HUES6 (cell line): Measurements from ENCODE around the gene MYD88.

Source experiments
- H3K27ac ChIP-seq: 2 replicates; pipeline ENCODE4 v1.7.0; 2013; ENCODE audit warnings: low read depth, mild to moderate bottlenecking, low read length, inconsistent platforms
- H3K27me3 ChIP-seq: 2 replicates; pipeline ENCODE4 v1.6.1; 2013; ENCODE audit warnings: low read length; ENCODE audit not compliant: control insufficient read depth, insufficient read depth
- H3K36me3 ChIP-seq: 2 replicates; pipeline ENCODE4 v1.6.1; 2013; ENCODE audit warnings: low read length; ENCODE audit not compliant: control insufficient read depth, insufficient read depth
- H3K4me1 ChIP-seq: 2 replicates; pipeline ENCODE4 v1.6.1; 2013; ENCODE audit warnings: low read length; ENCODE audit not compliant: control insufficient read depth, insufficient read depth
- H3K4me3 ChIP-seq: 2 replicates; pipeline ENCODE4 v1.5.1; 2013; ENCODE audit warnings: low read depth, low read length
- H3K9ac ChIP-seq: one replicate; pipeline ENCODE4 v1.6.1; 2013; ENCODE audit warnings: mild to moderate bottlenecking, low read length
- H3K9me3 ChIP-seq: 2 replicates; pipeline ENCODE4 v1.6.1; 2013; ENCODE audit warnings: low read depth, low read length; ENCODE audit not compliant: control insufficient read depth, insufficient read depth

The MYD88 gene

GRCh38 chr3:38114052-38114874 lies 24.2 kb upstream of the MYD88 start:
- H3K27ac ChIP-seq = no peak overlapping the region
- H3K9me3 ChIP-seq = no peaks in the 10 kb centered on the region; the same call in 1 of the 2 replicates
- no peaks in the 10 kb centered on the region for H3K4me1 ChIP-seq
- no peaks in the 10 kb centered on the region for H3K27me3 ChIP-seq
- no peak overlapping the region for H3K4me3 ChIP-seq
- no peaks in the 10 kb centered on the region for H3K36me3 ChIP-seq
- H3K9ac ChIP-seq = no peak overlapping the region

- H3K4me1 ChIP-seq = no peaks in the 10 kb centered on the region
- H3K9ac ChIP-seq = no peak overlapping the region
- no peak overlapping the region for H3K4me3 ChIP-seq
- no peaks in the 10 kb centered on the region; the same call in 1 of the 2 replicates for H3K9me3 ChIP-seq
- H3K27ac ChIP-seq = no peak overlapping the region
- no peaks in the 10 kb centered on the region for H3K27me3 ChIP-seq
- peaks cover 3% of the 10 kb centered on the region; the same call in 1 of the 2 replicates for H3K36me3 ChIP-seq
Observed at GRCh38 chr3:38114875-38115644, 23.4 kb upstream of the MYD88 start.

DNA sequence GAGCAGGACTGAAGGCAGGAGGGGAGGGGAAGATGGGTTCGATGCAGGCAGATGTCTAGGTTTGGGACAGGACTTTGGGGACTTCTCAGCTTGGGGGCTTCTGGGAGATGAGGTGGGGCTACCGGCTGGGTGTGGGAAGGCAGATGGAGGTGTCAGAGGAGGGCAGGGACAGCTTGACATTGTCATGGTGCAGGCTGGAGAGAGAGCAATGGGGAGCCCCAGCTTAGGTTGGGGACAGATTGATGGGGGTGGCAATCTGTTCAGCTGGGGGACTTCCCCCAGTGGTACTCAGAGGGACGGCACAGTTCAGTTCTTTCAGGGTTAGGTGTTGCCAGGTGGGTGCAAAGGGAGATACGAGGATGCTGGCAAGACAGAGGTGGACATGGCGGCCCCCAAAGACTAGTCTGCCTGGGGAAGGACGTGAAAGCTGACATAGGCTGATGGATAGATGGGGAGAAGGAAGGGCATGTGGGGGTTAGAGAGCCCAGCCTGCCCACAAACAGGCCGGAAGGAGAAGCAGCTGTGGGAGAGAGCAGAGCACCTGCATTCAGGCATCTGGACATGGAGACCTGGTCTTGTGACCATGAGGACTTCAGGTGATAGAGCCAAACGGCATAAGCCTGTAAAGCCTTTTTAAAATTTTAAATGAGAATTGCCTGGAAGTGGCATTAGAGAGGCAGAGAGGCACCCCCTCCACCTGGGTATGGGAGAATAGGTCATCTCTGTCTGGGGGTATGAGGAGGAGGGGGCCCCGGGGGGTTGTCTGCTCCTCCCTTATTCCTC lies 22.6 kb upstream of the MYD88 start:
- Histone ChIP-seq H3K4me1 (no peaks in the 10 kb centered on the region), H3K4me3 (no peak overlapping the region), H3K27me3 (no peaks in the 10 kb centered on the region), H3K27ac (no peak overlapping the region), H3K9ac (no peak overlapping the region), H3K9me3 (no peaks in the 10 kb centered on the region; the same call in 1 of the 2 replicates), H3K36me3 (peaks cover 7% of the 10 kb centered on the region; the same call in 1 of the 2 replicates)

DNA sequence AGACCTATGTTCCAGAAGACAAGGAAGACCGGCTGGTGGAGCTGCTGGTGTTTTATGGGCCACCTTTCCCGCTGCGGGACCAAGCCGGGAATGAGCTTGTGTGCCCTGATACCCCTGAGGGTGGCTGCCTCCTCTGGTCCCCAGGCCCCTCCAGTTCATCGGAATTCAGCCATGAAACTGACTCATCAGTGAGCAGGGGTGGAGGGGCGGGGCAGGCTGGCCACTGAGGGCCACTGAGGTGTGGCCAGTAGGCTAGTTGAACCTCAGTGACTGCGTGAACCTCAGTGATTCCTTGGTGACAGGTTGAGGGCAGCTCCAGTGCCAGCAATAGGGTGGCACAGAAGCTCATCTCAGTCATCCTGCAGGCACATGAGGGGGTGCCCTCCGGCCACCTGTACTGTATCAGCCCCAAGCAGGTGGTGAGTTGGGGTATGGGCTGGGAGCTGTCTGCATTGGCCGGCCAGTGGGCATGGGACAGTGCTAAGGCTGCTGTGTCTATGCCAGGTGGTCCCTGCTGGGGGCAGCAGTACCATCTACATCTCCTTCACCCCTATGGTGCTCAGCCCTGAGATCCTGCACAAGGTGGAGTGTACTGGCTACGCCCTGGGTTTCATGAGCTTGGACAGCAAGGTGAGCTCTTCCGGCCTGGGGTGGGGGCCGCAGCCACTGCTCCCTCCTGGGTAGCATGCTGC lies 21.8 kb upstream of the MYD88 start:
- no peaks in the 10 kb centered on the region for H3K27me3 ChIP-seq

DNA sequence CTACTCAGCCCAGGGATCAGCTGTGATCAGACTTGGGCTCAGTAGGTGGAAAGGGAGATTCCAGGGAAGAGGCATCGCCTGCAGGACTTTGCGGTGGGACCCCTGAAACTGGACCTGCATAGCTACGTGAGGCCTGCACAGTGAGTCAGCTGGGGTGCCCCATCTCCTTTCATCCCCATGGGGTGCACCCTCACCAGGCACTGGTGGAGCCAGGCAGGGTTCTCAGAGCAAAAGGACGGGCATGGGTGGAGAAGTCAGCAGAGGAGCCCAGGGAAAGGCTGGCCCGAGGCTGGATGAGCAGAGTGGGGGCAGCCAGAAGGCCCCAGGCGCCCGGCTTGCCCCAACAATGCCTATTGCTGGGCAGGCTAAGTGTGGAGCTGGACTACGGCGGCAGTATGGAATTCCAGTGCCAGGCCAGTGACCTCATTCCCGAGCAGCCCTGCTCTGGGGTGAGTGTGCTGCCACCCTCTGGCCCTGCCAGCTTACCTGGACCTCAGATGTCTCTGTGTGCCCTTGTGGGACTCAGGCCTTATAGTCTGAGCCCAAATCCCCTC lies 21.2 kb upstream of the MYD88 start:
- no peaks in the 10 kb centered on the region for H3K27me3 ChIP-seq
- no peak overlapping the region for H3K4me3 ChIP-seq
- peaks cover 20% of the 10 kb centered on the region for H3K36me3 ChIP-seq
- no peaks in the 10 kb centered on the region; the same call in 1 of the 2 replicates for H3K9me3 ChIP-seq
- no peaks in the 10 kb centered on the region for H3K4me1 ChIP-seq
- no peak overlapping the region for H3K9ac ChIP-seq
- H3K27ac ChIP-seq = no peak overlapping the region

More for the DNA sequence above, 21.8 kb upstream of the MYD88 start:
- no peak overlapping the region for H3K27ac ChIP-seq
- H3K36me3 ChIP-seq = peaks cover 14% of the 10 kb centered on the region
- H3K9me3 ChIP-seq = no peaks in the 10 kb centered on the region; the same call in 1 of the 2 replicates
- no peak overlapping the region for H3K9ac ChIP-seq
- no peaks in the 10 kb centered on the region for H3K4me1 ChIP-seq
- H3K4me3 ChIP-seq = no peak overlapping the region

DNA sequence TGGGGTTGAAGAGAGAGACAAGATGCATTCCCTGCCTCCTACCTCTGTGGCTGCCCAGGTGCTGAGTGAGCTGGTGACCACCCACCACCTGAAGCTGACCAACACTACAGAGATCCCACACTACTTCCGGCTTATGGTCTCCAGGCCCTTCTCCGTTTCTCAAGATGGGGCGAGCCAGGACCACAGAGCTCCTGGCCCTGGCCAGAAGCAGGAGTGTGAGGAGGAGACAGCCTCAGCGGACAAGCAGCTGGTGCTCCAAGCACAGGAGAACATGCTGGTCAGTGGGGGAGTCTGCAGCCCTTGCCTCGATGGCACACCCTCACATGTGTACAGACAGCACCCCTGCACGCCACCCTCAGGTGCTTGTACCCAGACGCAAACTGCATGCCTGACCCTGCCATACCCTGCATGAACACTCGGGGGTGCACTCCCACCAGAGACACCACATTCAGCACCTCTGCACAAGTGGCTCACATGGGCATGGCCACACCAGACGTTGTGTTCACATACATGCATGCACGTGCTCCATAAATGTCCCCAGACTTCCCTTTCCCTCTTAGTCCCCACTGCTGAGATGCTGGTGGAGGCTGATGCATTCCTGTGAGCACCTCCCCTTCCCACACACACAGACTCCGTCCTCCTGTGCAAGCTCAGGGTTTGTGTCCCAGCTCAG lies 20.6 kb upstream of the MYD88 start:
- Histone ChIP-seq H3K27me3 (no peaks in the 10 kb centered on the region), H3K4me3 (no peak overlapping the region), H3K9ac (no peak overlapping the region), H3K4me1 (no peaks in the 10 kb centered on the region), H3K27ac (no peak overlapping the region), H3K36me3 (peaks cover 27% of the 10 kb centered on the region), H3K9me3 (no peaks in the 10 kb centered on the region; the same call in 1 of the 2 replicates)

DNA sequence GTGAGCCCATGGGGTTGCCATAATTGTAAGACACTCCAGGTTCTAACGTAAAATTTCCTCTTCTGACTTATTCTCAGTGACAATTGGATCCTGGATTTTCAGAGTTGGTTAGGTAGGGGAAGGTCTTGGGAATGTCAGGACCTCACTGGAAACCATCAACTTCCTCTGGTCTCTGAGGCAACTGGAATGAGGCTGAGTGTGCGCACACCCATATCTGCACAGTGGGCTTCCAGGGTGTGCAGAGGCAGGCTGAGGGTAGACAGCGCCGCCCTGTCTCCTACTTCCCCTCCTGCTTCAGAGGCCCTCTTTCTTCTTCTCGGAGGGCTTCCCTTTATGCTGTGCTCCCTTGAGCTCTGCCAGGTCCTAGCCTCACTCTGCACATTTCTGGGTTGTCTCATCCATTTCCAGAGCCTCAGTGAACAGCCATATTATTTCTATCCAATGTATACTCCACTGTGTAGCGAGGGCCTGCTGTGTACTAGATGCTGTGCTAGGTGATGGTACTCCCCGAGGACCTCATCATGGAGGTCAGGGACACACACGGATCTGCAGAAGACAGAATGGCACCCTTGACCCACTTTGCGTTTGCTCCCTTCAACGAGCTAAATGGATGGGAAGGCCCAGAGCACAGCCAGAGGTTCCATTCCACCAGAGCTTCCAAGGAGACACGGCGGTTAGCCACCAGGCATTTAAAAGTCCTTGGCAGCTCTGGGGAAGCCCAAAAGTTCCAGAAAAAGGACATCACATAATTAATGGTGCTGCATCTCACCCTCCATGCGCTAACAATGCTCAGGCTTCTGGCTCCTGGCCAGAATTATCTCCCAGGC lies 19.8 kb upstream of the MYD88 start:
- no peaks in the 10 kb centered on the region; the same call in 1 of the 2 replicates for H3K9me3 ChIP-seq
- H3K36me3 ChIP-seq = peaks cover 32% of the 10 kb centered on the region
- no peaks in the 10 kb centered on the region for H3K27me3 ChIP-seq

GRCh38 chr3:38119248-38119544 lies 19.3 kb upstream of the MYD88 start:
- H3K27ac ChIP-seq = no peak overlapping the region
- peaks cover 38% of the 10 kb centered on the region for H3K36me3 ChIP-seq
- H3K9me3 ChIP-seq = no peaks in the 10 kb centered on the region; the same call in 1 of the 2 replicates
- H3K4me3 ChIP-seq = no peak overlapping the region
- H3K9ac ChIP-seq = no peak overlapping the region
- H3K4me1 ChIP-seq = no peaks in the 10 kb centered on the region
- H3K27me3 ChIP-seq = no peaks in the 10 kb centered on the region

More for the DNA sequence above, 19.8 kb upstream of the MYD88 start:
- H3K27ac ChIP-seq = no peak overlapping the region
- H3K4me1 ChIP-seq = no peaks in the 10 kb centered on the region
- no peak overlapping the region for H3K4me3 ChIP-seq
- no peak overlapping the region for H3K9ac ChIP-seq

DNA sequence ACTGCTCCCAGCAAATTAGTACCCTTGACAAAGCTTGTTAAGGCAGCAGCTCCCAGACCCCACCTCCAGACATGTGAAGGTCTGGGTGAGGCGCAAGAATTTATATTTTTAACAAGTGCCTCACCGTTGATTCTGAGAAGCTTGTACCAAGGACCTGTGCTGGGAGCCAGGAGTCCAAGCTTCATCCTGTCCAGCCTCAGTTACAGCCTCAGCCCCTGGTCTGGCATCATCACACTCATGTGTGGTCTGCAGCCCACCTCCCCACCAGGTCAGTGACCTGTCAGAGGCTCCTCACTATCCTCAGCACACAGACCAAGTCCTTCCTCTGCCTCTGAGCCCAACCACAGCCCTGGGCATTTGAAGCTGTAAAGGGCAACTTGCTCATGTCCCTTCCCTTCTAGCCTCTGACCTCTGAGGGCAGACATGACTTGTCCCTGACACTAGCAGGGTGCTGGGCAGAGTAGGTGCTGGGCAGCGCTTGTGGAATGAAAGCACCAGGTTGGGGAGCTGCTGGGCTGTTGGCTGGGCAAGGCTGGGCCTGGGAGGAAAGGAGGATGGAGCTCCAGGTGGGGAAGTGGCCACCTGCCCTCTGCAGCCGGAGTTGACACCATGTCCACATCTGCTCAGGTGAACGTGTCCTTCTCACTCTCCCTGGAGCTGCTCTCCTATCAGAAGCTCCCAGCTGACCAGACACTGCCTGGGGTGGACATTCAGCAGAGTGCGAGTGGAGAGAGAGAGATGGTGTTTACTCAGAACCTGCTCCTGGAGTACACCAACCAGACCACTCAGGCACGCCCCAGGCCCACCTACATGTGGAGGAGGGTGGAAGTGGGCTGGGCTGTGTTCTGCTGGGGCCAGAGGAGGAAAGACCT lies 18.4 kb upstream of the MYD88 start:
- H3K36me3 ChIP-seq = peaks cover 46% of the 10 kb centered on the region
- no peak overlapping the region for H3K4me3 ChIP-seq
- no peak overlapping the region for H3K9ac ChIP-seq
- no peaks in the 10 kb centered on the region; the same call in 1 of the 2 replicates for H3K9me3 ChIP-seq
- no peaks in the 10 kb centered on the region for H3K27me3 ChIP-seq
- H3K4me1 ChIP-seq = no peaks in the 10 kb centered on the region
- no peak overlapping the region for H3K27ac ChIP-seq
